AG04449 (cell line): ENCODE data around the gene PIK3C2G.
A peak's percentile ranks its signal among the peaks of the same experiment; 100 is the strongest.

ENCODE experiments used
- CTCF ChIA-PET: fragments of 350-600 bp; formaldehyde crosslinking; extraction: SDS; loops from one replicate; lab custom pipeline; 2021; ENCODE audit warnings: antibody characterized with exemption; lab: Yijun Ruan, JAX
- POLR2A ChIA-PET: fragments of 400-600, 350-600 bp; formaldehyde crosslinking; extraction: SDS; loops from one replicate; lab custom pipeline; 2020; ENCODE audit warnings: antibody characterized with exemption, inconsistent platforms; lab: Yijun Ruan, JAX
- DNase-seq: peaks from one replicate; pipeline ENCODE4 v3.0.0-alpha.2; 2010; ENCODE audit warnings: low read depth, low spot score
- H3K4me3 ChIP-seq: 2 replicates; pipeline ENCODE4 v1.5.1; 2011; ENCODE audit warnings: low read depth, mild to moderate bottlenecking, control low read depth, low read length
- TF ChIP-seq, protein P1 (sequence below): IDR thresholded peaks from one replicate; pipeline ENCODE4 v1.5.1; 2011; ENCODE audit warnings: mild to moderate bottlenecking, moderate library complexity, low read length, control low read depth, inconsistent platforms; ENCODE audit not compliant: insufficient read depth; ENCODE audit errors: missing control alignments

Gene PIK3C2G

DNA sequence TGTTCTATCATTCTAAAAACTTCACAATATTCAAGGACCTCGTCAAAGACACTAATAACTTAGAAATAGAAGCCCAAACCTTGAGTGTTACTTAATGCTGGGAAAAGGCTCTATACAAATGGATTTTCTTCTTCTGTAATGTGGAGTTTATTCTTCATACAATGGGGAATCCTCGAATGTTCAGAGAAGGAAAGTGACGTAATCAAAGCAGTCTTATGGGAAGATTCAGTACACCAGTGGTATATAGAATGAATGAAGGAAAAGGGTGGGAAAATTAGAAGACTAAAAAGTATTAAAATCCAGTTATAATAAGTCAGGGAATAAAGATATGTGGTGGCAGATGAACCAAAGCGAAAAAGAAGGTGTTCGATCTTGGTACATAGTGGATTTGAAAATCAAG lies 370.0 kb downstream of the PIK3C2G start:
- POLR2A ChIA-PET: no interaction called here
- no peak overlapping the region for H3K4me3 ChIP-seq
- CTCF ChIA-PET: no interaction called here
- DNase-seq: no peak
- TF ChIP-seq, protein P1, sequence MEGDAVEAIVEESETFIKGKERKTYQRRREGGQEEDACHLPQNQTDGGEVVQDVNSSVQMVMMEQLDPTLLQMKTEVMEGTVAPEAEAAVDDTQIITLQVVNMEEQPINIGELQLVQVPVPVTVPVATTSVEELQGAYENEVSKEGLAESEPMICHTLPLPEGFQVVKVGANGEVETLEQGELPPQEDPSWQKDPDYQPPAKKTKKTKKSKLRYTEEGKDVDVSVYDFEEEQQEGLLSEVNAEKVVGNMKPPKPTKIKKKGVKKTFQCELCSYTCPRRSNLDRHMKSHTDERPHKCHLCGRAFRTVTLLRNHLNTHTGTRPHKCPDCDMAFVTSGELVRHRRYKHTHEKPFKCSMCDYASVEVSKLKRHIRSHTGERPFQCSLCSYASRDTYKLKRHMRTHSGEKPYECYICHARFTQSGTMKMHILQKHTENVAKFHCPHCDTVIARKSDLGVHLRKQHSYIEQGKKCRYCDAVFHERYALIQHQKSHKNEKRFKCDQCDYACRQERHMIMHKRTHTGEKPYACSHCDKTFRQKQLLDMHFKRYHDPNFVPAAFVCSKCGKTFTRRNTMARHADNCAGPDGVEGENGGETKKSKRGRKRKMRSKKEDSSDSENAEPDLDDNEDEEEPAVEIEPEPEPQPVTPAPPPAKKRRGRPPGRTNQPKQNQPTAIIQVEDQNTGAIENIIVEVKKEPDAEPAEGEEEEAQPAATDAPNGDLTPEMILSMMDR: no peak

DNA sequence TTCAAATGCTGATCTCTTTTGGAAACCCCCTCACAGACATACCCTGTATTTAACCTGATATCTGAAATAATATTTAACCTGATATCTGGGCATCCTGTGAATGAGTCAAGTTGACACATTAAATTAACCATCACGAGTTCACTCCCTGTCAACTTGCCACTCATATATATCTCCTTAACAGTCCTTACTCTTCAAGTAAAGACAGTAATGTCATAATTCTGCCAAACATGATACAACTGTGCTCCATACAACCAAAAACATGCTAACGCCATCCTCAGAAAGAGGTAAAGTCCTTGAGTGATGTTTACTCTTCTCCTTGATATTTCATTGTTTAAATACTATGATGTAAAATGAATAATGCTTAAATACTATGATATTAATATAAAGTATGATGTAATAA lies 371.5 kb downstream of the PIK3C2G start:
- H3K4me3 ChIP-seq: no peak overlapping the region
- ChIA-PET CTCF (no interaction called here), POLR2A (no interaction called here)
- TF ChIP-seq, protein P1: no peak
- DNase-seq: no peak

DNA sequence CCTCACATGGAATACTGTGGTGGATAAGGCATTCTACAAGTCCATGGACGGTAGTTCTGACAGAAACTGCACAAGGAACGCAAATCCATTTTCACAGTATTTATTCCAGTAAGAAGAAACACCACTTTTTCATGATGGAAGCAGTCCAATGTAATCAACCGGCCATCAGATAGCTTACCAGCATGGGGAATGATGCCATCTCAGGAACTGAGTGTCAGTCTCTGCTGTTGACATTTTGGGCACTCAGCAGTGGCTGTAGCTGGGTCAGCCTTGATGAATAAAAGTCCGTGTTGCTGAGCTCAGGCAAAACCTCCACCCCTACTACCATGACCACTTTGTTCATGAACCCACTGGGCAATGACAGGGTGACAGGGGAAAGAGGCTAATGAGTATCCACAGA lies 373.1 kb downstream of the PIK3C2G start:
- TF ChIP-seq, protein P1: no peak
- no peak for DNase-seq
- POLR2A ChIA-PET: no interaction called here
- no peak overlapping the region for H3K4me3 ChIP-seq
- CTCF ChIA-PET: no interaction called here

- ChIA-PET CTCF (interaction anchor here (1.3 kb wide), 1 partner anchor 546 kb away, joined by 3 read pairs; no protein-coding TSS in a partner anchor), POLR2A (no interaction called here)
- TF ChIP-seq, protein P1: no peak
- no peak for DNase-seq
- no peak overlapping the region for H3K4me3 ChIP-seq
These were observed 379.1 kb downstream of the PIK3C2G start for GRCh38 chr12:18640321-18640955.

GRCh38 chr12:18643681-18644080 lies 382.4 kb downstream of the PIK3C2G start:
- ChIA-PET POLR2A (no interaction called here), CTCF (interaction anchor here (1.3 kb wide), 1 partner anchor 214 kb away, joined by 3 read pairs; no protein-coding TSS in a partner anchor)
- no peak overlapping the region for H3K4me3 ChIP-seq
- TF ChIP-seq, protein P1: no peak
- peak; percentile 21 for DNase-seq

GRCh38 chr12:18644564-18644963 lies 383.2 kb downstream of the PIK3C2G start:
- TF ChIP-seq, protein P1: no peak
- DNase-seq: no peak
- POLR2A ChIA-PET: no interaction called here
- CTCF ChIA-PET: interaction anchor here (1.3 kb wide), 1 partner anchor 214 kb away, joined by 3 read pairs; no protein-coding TSS in a partner anchor
- H3K4me3 ChIP-seq: no peak overlapping the region
